ENCODE measurements around the gene NPTXR.

NPTXR gene

DNA sequence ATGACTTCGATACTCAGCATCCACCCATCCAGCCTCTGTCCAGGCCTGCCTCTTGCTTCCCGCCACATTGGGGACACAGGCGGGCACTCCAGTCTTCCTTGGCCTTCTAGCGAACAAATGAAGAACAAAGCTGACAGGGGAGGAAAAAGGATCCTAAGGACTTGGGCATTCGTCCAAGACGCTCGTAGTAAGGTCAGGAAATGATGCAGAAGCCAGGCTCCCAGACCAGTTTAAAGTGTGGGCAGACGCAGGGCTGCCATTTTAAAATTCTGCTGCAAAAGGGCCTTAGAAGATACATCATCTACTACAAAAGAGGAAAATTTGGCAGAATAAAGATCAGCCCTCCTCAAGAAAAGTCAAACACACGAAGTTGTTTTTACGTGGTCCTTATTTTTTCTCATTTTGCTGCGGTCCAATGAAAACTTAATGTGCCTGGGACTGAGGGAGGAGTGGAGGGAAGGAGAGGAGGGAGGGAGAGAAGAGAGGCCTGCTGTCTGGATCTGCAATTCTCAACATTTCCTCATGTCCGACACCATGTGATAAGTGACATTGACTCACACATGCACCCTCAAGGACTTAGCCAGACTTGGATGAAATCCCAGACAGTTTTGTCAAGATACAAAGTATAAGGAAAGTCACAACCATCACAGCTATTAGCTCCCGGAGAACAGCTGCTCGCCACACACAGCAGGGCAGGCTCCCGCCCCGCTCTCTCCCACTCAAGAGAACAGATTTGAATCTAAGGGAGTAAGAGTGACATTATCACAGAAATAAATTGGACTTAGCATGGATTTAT, 55.6 kb downstream of the NPTXR start:
- no peak overlapping the region for H3K27ac ChIP-seq (ENCODE audit: low read length)
- no peaks in the 10 kb centered on the region for H3K9me3 ChIP-seq (ENCODE audit: insufficient read depth, low read depth, low read length)
- H3K4me1 ChIP-seq (ENCODE audit: insufficient read depth, low read length) = no peaks in the 10 kb centered on the region
- no peaks in the 10 kb centered on the region; the same call in 1 of the 2 replicates for H3K36me3 ChIP-seq (ENCODE audit: insufficient read depth, low read depth, low read length)
- no peak overlapping the region for H3K4me3 ChIP-seq (ENCODE audit: low read length)
- no peak overlapping the region for H3K9ac ChIP-seq (ENCODE audit: low read depth, low read length)
- no peaks in the 10 kb centered on the region for H3K27me3 ChIP-seq (ENCODE audit: insufficient read depth, low read length)

DNA sequence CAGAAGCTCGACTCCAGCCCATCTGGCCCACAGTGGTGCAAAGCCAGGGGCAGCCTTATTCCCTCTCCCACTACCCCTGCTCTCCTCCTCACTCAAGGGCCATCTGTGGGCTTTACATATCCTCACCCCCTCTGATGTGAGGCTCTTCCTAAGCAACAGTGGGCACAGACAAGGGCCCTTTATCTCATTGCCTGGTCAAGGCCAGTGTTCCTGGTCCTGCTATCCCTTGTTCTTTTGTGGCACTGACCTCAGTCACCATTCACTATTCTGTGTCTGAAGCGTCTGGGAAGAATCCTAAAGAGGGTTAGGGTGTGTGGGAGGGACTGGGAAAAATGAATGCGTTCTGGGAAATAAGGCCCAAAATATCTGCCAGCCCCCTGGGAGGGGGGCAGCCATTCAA, 57.2 kb downstream of the NPTXR start:
- Histone ChIP-seq H3K36me3 (ENCODE audit: insufficient read depth, low read depth, low read length) (no peaks in the 10 kb centered on the region; the same call in 1 of the 2 replicates), H3K4me3 (ENCODE audit: low read length) (no peak overlapping the region), H3K9me3 (ENCODE audit: insufficient read depth, low read depth, low read length) (no peaks in the 10 kb centered on the region), H3K9ac (ENCODE audit: low read depth, low read length) (no peak overlapping the region), H3K27ac (ENCODE audit: low read length) (no peak overlapping the region), H3K27me3 (ENCODE audit: insufficient read depth, low read length) (no peaks in the 10 kb centered on the region), H3K4me1 (ENCODE audit: insufficient read depth, low read length) (no peaks in the 10 kb centered on the region)

DNA sequence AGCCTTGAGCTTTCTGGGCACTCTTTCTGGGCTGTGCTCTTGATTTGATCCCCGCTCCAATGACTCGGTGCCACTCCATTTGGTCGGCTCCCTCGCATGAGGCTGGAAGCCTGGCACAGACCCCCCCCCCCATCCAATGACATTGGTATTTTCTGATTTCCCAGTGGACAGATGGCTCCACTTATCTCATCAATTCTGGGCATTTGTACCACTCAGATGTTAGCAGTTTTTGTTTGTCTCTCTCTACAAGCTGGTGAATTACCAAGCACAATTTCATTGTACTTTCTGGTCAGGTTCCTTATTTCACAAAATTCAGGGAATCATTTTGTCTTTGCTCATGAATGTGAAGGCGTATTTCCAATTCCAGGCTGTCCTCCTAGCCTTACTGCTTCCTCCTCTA, 59.0 kb downstream of the NPTXR start:
- H3K9ac ChIP-seq (ENCODE audit: low read depth, low read length) = no peak overlapping the region
- H3K27me3 ChIP-seq (ENCODE audit: insufficient read depth, low read length) = no peaks in the 10 kb centered on the region
- H3K36me3 ChIP-seq (ENCODE audit: insufficient read depth, low read depth, low read length) = no peaks in the 10 kb centered on the region; the same call in 1 of the 2 replicates
- H3K27ac ChIP-seq (ENCODE audit: low read length) = no peak overlapping the region
- no peaks in the 10 kb centered on the region for H3K9me3 ChIP-seq (ENCODE audit: insufficient read depth, low read depth, low read length)
- no peaks in the 10 kb centered on the region for H3K4me1 ChIP-seq (ENCODE audit: insufficient read depth, low read length)
- no peak overlapping the region for H3K4me3 ChIP-seq (ENCODE audit: low read length)

DNA sequence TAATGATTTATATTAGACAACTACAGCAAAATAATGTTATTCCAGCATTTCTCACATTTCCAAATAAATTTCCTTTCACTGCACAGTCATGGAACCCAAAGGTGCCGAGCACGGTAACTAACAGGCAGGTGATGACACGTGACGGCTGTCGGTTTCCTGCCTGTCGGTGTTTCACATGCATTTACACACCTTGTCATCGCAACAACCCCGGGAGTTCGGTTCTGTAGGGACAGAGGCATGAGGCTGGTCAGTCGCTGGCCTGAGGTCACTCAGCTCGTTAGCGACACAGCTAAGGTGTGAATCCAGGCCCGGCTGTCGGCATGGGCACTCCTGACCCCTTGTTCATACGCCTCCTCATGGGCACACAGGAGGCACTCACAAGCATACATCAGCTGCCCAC, 59.8 kb downstream of the NPTXR start:
- Histone ChIP-seq H3K4me3 (ENCODE audit: low read length) (no peak overlapping the region), H3K27me3 (ENCODE audit: insufficient read depth, low read length) (no peaks in the 10 kb centered on the region), H3K27ac (ENCODE audit: low read length) (no peak overlapping the region), H3K4me1 (ENCODE audit: insufficient read depth, low read length) (no peaks in the 10 kb centered on the region), H3K9me3 (ENCODE audit: insufficient read depth, low read depth, low read length) (no peaks in the 10 kb centered on the region), H3K36me3 (ENCODE audit: insufficient read depth, low read depth, low read length) (no peaks in the 10 kb centered on the region), H3K9ac (ENCODE audit: low read depth, low read length) (no peak overlapping the region)

DNA sequence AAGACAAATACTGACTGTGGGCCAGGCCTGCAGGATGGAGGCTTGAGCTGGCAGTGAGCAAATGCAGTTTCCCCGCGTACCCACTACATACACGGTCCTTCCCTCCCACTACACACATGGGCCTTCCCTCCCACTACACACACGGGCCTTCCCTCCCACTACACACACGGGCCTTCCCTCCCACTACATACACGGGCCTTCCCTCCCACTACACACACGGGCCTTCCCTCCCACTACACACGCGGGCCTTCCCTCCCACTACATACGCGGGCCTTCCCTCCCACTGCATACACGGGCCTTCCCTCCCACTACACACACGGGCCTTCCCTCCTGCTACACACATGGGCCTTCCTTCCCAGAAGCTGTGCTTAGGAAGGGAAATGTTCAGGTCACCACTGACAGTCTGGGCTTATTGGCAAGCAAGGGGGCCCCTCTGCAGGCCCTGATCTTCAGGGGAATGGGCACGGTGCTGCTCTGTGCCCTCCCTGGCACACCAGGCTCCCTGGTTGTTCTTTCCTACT, 60.7 kb downstream of the NPTXR start:
- H3K9ac ChIP-seq (ENCODE audit: low read depth, low read length) = no peak overlapping the region
- no peaks in the 10 kb centered on the region for H3K4me1 ChIP-seq (ENCODE audit: insufficient read depth, low read length)
- no peaks in the 10 kb centered on the region for H3K36me3 ChIP-seq (ENCODE audit: insufficient read depth, low read depth, low read length)
- no peak overlapping the region for H3K4me3 ChIP-seq (ENCODE audit: low read length)
- H3K9me3 ChIP-seq (ENCODE audit: insufficient read depth, low read depth, low read length) = no peaks in the 10 kb centered on the region
- no peaks in the 10 kb centered on the region for H3K27me3 ChIP-seq (ENCODE audit: insufficient read depth, low read length)
- H3K27ac ChIP-seq (ENCODE audit: low read length) = no peak overlapping the region

DNA sequence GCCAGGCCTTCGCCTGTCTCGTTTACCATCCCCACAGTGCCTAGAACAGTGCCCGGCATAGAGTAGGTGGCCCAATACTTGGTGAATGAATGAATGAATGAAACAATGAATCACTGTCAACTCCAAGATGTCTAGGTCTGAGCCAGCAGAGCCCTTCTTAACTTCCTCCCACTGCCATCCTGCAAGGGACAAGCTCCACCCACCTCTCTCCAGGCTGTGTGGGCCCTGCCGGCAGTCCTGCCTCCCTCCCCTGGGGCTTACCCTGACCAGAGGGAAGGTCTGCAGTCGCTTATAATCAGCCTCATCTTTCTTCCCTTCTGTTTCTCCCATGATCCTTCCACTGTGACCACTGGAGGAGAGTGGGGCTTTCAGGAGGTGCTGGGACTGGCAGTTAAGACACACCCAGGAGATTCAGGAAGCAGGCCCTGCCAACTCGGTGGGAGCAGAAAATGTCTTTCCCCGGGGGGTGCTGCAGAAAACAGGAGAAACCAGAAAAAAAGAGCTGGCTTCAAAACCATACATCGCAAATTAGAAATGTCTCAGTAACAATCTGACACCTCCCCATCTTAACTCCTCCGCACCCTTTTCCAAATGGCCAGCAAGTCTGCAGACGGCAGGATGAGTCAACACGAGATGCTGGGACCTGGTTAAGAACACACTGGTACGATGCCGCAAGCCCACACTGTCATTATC, 61.3 kb downstream of the NPTXR start:
- Histone ChIP-seq H3K27me3 (ENCODE audit: insufficient read depth, low read length) (no peaks in the 10 kb centered on the region), H3K27ac (ENCODE audit: low read length) (no peak overlapping the region), H3K9ac (ENCODE audit: low read depth, low read length) (no peak overlapping the region)

DNA sequence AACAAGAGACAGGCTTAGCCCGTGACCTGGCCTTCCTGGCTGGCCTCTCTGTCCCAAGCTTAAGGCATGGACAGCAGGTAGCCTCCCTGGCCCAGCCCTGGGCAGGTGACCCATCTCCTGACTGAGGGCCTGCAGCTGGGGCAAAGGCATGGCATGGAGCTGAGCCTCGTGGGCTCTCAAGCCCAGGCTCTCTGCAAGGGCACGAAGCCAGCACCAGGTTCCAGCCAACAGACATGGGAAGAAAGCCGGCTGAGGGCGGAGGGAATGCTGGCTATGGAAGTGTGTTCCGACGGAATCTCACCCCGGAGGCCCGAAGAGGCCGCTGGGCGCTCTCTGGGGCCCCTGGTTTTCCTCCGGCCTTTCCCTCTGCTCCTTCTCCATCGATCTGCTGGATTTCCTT, 62.8 kb downstream of the NPTXR start:
- Histone ChIP-seq H3K4me1 (ENCODE audit: insufficient read depth, low read length) (no peaks in the 10 kb centered on the region), H3K4me3 (ENCODE audit: low read length) (no peak overlapping the region), H3K9me3 (ENCODE audit: insufficient read depth, low read depth, low read length) (no peaks in the 10 kb centered on the region), H3K27me3 (ENCODE audit: insufficient read depth, low read length) (no peaks in the 10 kb centered on the region), H3K36me3 (ENCODE audit: insufficient read depth, low read depth, low read length) (no peaks in the 10 kb centered on the region), H3K9ac (ENCODE audit: low read depth, low read length) (no peak overlapping the region), H3K27ac (ENCODE audit: low read length) (no peak overlapping the region)

More for the DNA sequence above, 61.3 kb downstream of the NPTXR start:
- Histone ChIP-seq H3K36me3 (ENCODE audit: insufficient read depth, low read depth, low read length) (no peaks in the 10 kb centered on the region), H3K4me1 (ENCODE audit: insufficient read depth, low read length) (no peaks in the 10 kb centered on the region), H3K9me3 (ENCODE audit: insufficient read depth, low read depth, low read length) (no peaks in the 10 kb centered on the region), H3K4me3 (ENCODE audit: low read length) (no peak overlapping the region)

DNA sequence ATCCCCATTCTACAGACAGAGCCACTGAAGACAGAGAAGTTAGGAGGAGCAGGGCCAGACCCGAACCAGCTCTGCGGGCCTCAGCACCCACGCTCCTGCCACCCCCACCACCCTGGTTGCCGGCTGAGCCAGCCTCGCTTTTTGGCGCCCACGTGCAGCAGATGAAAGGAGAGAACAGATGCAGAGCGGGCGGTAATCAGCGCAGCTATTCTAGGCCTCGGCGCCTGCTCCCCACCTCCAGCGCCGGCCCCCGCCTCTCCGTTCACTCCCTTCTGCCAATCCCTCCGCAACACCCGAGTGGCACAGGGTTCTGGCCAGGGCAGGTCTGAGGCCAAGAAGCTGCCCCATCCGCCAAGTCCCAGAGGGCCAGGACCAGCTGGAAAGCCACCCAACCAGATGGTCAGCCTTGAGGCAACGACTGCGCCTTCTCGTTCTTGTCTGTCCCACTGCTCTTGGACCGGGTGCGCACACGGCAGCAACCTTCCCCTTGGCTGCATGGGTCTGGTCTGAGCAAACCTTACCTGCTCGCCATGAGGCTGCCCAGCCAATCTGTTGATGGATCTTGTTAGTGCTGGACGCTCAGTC, 66.6 kb downstream of the NPTXR start:
- Histone ChIP-seq H3K9ac (ENCODE audit: low read depth, low read length) (no peak overlapping the region), H3K4me3 (ENCODE audit: low read length) (no peak overlapping the region), H3K9me3 (ENCODE audit: insufficient read depth, low read depth, low read length) (no peaks in the 10 kb centered on the region), H3K27ac (ENCODE audit: low read length) (no peak overlapping the region), H3K4me1 (ENCODE audit: insufficient read depth, low read length) (no peaks in the 10 kb centered on the region), H3K36me3 (ENCODE audit: insufficient read depth, low read depth, low read length) (no peaks in the 10 kb centered on the region), H3K27me3 (ENCODE audit: insufficient read depth, low read length) (no peaks in the 10 kb centered on the region)

DNA sequence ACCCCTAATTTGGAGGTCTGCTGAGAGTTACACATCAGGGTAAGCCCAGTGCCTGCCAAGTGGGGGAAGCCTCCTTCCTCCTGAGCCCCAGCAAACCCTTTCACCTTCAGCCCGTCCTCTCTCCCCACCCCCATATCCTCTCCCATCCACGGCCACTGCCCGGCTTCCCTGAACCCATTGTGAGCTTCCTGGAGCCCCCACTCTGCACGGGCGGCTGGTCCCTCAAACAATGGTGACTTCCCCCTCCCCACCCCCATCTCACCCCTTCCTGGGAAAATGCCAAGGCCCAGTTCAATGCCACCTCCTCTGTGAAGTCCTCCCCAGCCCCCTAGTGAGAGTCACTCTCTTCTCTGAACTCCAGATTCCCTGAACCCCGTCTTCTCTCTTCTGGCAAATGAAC, 67.7 kb downstream of the NPTXR start:
- Histone ChIP-seq H3K36me3 (ENCODE audit: insufficient read depth, low read depth, low read length) (no peaks in the 10 kb centered on the region), H3K4me3 (ENCODE audit: low read length) (no peak overlapping the region), H3K9me3 (ENCODE audit: insufficient read depth, low read depth, low read length) (no peaks in the 10 kb centered on the region), H3K9ac (ENCODE audit: low read depth, low read length) (no peak overlapping the region), H3K27ac (ENCODE audit: low read length) (no peak overlapping the region), H3K27me3 (ENCODE audit: insufficient read depth, low read length) (no peaks in the 10 kb centered on the region), H3K4me1 (ENCODE audit: insufficient read depth, low read length) (no peaks in the 10 kb centered on the region)

DNA sequence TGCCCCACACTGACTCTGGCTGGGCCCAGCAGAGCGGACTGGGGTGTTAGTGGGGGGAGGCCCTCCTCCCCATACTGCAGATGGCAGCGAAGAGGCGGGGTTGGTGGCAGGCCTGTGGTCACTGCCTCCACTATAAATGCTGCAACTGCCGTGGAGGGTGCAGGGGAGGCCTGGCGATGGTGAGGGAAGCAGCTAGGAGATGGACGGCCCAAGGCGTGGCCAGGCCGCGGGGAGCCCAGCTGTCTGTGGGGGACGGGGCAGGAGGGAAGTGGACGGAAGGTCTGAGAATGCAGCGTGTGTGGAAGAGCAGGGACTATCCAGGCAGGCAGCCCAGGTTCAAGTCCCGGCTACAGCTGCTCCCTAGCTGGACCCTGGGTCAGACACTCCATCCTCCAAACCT, 68.2 kb downstream of the NPTXR start:
- no peaks in the 10 kb centered on the region for H3K4me1 ChIP-seq (ENCODE audit: insufficient read depth, low read length)
- no peak overlapping the region for H3K27ac ChIP-seq (ENCODE audit: low read length)
- H3K9me3 ChIP-seq (ENCODE audit: insufficient read depth, low read depth, low read length) = no peaks in the 10 kb centered on the region
- H3K4me3 ChIP-seq (ENCODE audit: low read length) = no peak overlapping the region
- no peaks in the 10 kb centered on the region for H3K27me3 ChIP-seq (ENCODE audit: insufficient read depth, low read length)
- no peak overlapping the region for H3K9ac ChIP-seq (ENCODE audit: low read depth, low read length)
- no peaks in the 10 kb centered on the region for H3K36me3 ChIP-seq (ENCODE audit: insufficient read depth, low read depth, low read length)

DNA sequence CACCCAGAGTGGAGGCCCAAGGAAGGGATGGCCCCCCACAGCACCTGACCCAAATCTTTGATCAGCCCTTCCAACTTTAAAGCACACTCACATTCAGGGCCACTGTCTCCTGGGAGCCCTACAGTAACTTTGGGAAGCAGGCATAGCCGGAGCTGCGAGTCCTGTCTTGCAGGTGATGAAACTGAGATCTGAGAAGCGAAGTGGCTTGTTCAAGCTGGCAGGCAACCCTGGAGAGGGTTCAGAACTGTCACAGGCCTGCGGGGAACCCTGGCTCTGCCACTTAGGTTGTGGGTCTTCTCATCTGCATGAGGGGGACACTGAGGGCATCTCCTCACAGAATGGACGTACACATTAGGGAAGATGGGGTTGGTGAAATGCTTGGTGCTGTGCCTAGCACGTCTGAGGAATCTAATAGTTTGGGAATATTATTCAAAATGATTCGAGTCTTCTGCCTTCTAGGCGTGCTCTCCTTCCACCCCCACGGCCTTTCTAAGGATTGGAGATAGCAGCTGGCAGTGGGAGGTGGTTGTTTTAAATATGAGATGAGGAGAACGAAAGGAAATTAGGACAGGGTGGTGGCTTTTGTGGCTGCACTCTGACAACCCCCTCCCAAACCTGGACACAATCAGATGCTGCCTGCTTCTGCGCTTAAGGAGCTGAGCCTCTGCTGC, 69.2 kb downstream of the NPTXR start:
- Histone ChIP-seq H3K4me3 (ENCODE audit: low read length) (no peak overlapping the region), H3K27ac (ENCODE audit: low read length) (no peak overlapping the region), H3K36me3 (ENCODE audit: insufficient read depth, low read depth, low read length) (no peaks in the 10 kb centered on the region), H3K27me3 (ENCODE audit: insufficient read depth, low read length) (no peaks in the 10 kb centered on the region), H3K9ac (ENCODE audit: low read depth, low read length) (no peak overlapping the region), H3K9me3 (ENCODE audit: insufficient read depth, low read depth, low read length) (no peaks in the 10 kb centered on the region), H3K4me1 (ENCODE audit: insufficient read depth, low read length) (no peaks in the 10 kb centered on the region)

All from iPS-20b (cell line).